Measurements from ENCODE around the gene HPF1. TPM values are rescaled to one million over a fixed set of nuclear protein-coding genes. Genes with fewer than 3 reads are reported as not detected.

The HPF1 gene
- total RNA-seq, 1 donor from 2014 or later: 32.3 TPM

- no peak for DNase-seq (ENCODE audit: extremely low spot score, unreplicated experiment)
- Mint-ChIP-seq H3K27ac (no peak overlapping the region), H3K4me1 (ENCODE audit: unreplicated experiment) (no peaks in the 10 kb centered on the region), H3K36me3 (peaks cover 17% of the 10 kb centered on the region), H3K27me3 (no peaks in the 10 kb centered on the region), H3K9me3 (no peaks in the 10 kb centered on the region), H3K4me3 (no peak overlapping the region)
- no peak for TF ChIP-seq CTCF (conservative IDR thresholded peaks at IDR 0.05)
Measured at GRCh38 chr4:169727616-169728015, 30.1 kb downstream of the HPF1 start.

GRCh38 chr4:169724260-169724659 is 33.5 kb downstream of the HPF1 start:
- H3K4me3 Mint-ChIP-seq: no peak overlapping the region
- no peak for DNase-seq (ENCODE audit: extremely low spot score, unreplicated experiment)
- H3K9me3 Mint-ChIP-seq: no peaks in the 10 kb centered on the region
- H3K27me3 Mint-ChIP-seq: no peaks in the 10 kb centered on the region
- H3K4me1 Mint-ChIP-seq (ENCODE audit: unreplicated experiment): no peaks in the 10 kb centered on the region
- TF ChIP-seq CTCF (conservative IDR thresholded peaks at IDR 0.05): no peak
- peaks cover 3% of the 10 kb centered on the region for H3K36me3 Mint-ChIP-seq
- no peak overlapping the region for H3K27ac Mint-ChIP-seq

GRCh38 chr4:169723207-169723965 is 34.4 kb downstream of the HPF1 start:
- H3K4me3 Mint-ChIP-seq: no peak overlapping the region
- DNase-seq (ENCODE audit: extremely low spot score, unreplicated experiment): no peak
- no peaks in the 10 kb centered on the region for H3K9me3 Mint-ChIP-seq
- H3K36me3 Mint-ChIP-seq: peaks cover 3% of the 10 kb centered on the region
- H3K27ac Mint-ChIP-seq: no peak overlapping the region
- H3K4me1 Mint-ChIP-seq (ENCODE audit: unreplicated experiment): no peaks in the 10 kb centered on the region
- no peaks in the 10 kb centered on the region for H3K27me3 Mint-ChIP-seq
- TF ChIP-seq CTCF (conservative IDR thresholded peaks at IDR 0.05): no peak

- no peaks in the 10 kb centered on the region for H3K4me1 Mint-ChIP-seq (ENCODE audit: unreplicated experiment)
- no peak for TF ChIP-seq CTCF (conservative IDR thresholded peaks at IDR 0.05)
- H3K36me3 Mint-ChIP-seq: no peaks in the 10 kb centered on the region
- no peaks in the 10 kb centered on the region for H3K27me3 Mint-ChIP-seq
- no peak overlapping the region for H3K27ac Mint-ChIP-seq
- DNase-seq (ENCODE audit: extremely low spot score, unreplicated experiment): no peak
- no peaks in the 10 kb centered on the region for H3K9me3 Mint-ChIP-seq
- no peak overlapping the region for H3K4me3 Mint-ChIP-seq
Measured at GRCh38 chr4:169720529-169720928, 37.2 kb downstream of the HPF1 start.

GRCh38 chr4:169716677-169717076 is 41.1 kb downstream of the HPF1 start:
- no peak for TF ChIP-seq CTCF (conservative IDR thresholded peaks at IDR 0.05)
- H3K36me3 Mint-ChIP-seq: peaks cover 3% of the 10 kb centered on the region
- H3K9me3 Mint-ChIP-seq: no peaks in the 10 kb centered on the region
- H3K27ac Mint-ChIP-seq: no peak overlapping the region
- no peak for DNase-seq (ENCODE audit: extremely low spot score, unreplicated experiment)
- no peak overlapping the region for H3K4me3 Mint-ChIP-seq
- H3K4me1 Mint-ChIP-seq (ENCODE audit: unreplicated experiment): no peaks in the 10 kb centered on the region
- H3K27me3 Mint-ChIP-seq: no peaks in the 10 kb centered on the region

Measured in type B pancreatic cell (in vitro differentiated cells).